Progenitor cell of endocrine pancreas (in vitro differentiated cells): Measurements from ENCODE around the gene PRKN. TPM values are rescaled to one million over a fixed set of nuclear protein-coding genes. Genes with fewer than 3 reads are reported as not detected.

Source experiments
- DNase-seq: peaks from one replicate; pipeline ENCODE4 v3.0.0; 2021; ENCODE audit warnings: low spot score; ENCODE audit not compliant: unreplicated experiment
- H3K27ac Mint-ChIP-seq: 2 replicates; pipeline ENCODE4 v1.8.0; 2021; ENCODE audit warnings: mild to moderate bottlenecking, moderate library complexity, mixed read lengths
- H3K27me3 Mint-ChIP-seq: 2 replicates; pipeline ENCODE4 v1.8.0; 2021; ENCODE audit warnings: mixed read lengths
- H3K36me3 Mint-ChIP-seq: 2 replicates; pipeline ENCODE4 v1.8.0; 2022; ENCODE audit warnings: mixed read lengths; ENCODE audit not compliant: insufficient read depth
- H3K4me1 Mint-ChIP-seq: 2 replicates; pipeline ENCODE4 v1.8.0; 2021; ENCODE audit warnings: low read depth, mixed read lengths
- H3K4me3 Mint-ChIP-seq: 2 replicates; pipeline ENCODE4 v1.8.0; 2021; ENCODE audit warnings: low read depth, mild to moderate bottlenecking, moderate library complexity, mixed read lengths
- H3K9me3 Mint-ChIP-seq: 2 replicates; pipeline ENCODE4 v1.8.0; 2021; ENCODE audit warnings: low read depth, mixed read lengths
- CTCF ChIP-seq: fragments of 200-600 bp; sonication (generic); IDR thresholded peaks from one replicate; pipeline ENCODE4 v1.5.0; 2021; ENCODE audit warnings: antibody characterized with exemption, mild to moderate bottlenecking; ENCODE audit not compliant: unreplicated experiment
- total RNA-seq: library from RNA; stranded (reverse); gene quantifications from 2 replicates; pipeline ENCODE4 v1.2.1, GENCODE V29; 2021

PRKN gene
- total RNA-seq, 1 donor from 2014 or later, result 4.6 TPM

- DNase-seq, result no peak
- H3K4me1 Mint-ChIP-seq, result peaks cover 12% of the 10 kb centered on the region
- H3K27ac Mint-ChIP-seq, result no peak overlapping the region
- H3K27me3 Mint-ChIP-seq, result no peaks in the 10 kb centered on the region
- TF ChIP-seq CTCF, result no peak
- no peaks in the 10 kb centered on the region for H3K36me3 Mint-ChIP-seq
- no peak overlapping the region for H3K4me3 Mint-ChIP-seq
- H3K9me3 Mint-ChIP-seq, result peaks cover 8% of the 10 kb centered on the region
Measured at GRCh38 chr6:161534264-161534873, 1193.2 kb downstream of the PRKN start.

GRCh38 chr6:161533266-161533665 lies 1194.3 kb downstream of the PRKN start:
- no peaks in the 10 kb centered on the region for H3K27me3 Mint-ChIP-seq
- no peak for TF ChIP-seq CTCF
- peaks cover 12% of the 10 kb centered on the region for H3K4me1 Mint-ChIP-seq
- H3K27ac Mint-ChIP-seq, result no peak overlapping the region
- DNase-seq, result no peak
- no peak overlapping the region for H3K4me3 Mint-ChIP-seq
- H3K9me3 Mint-ChIP-seq, result peaks cover 8% of the 10 kb centered on the region
- no peaks in the 10 kb centered on the region for H3K36me3 Mint-ChIP-seq

DNA sequence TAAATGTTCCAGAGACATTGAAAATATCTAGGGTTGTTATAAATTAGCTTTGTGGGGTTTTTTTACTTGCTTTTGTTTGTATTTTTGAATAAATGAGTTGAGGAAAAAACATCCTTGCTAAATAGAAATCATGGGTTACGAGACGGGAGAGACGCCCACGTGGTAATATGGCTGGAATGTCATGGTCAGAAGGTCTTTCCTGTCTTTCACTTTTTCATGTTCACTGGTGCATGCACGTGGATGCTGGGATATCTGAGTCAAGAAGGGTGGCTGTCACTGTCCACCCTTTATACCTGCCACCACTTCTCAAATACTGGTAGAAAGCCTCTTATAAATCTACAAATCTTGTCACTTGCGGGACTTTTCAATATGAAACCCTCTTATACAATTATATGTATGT lies 1195.0 kb downstream of the PRKN start:
- Mint-ChIP-seq H3K4me1 (peaks cover 12% of the 10 kb centered on the region), H3K27ac (no peak overlapping the region), H3K36me3 (no peaks in the 10 kb centered on the region), H3K9me3 (peaks cover 8% of the 10 kb centered on the region), H3K4me3 (no peak overlapping the region), H3K27me3 (no peaks in the 10 kb centered on the region)
- TF ChIP-seq CTCF, result no peak
- no peak for DNase-seq

- Mint-ChIP-seq H3K4me3 (no peak overlapping the region), H3K36me3 (no peaks in the 10 kb centered on the region), H3K27me3 (no peaks in the 10 kb centered on the region), H3K4me1 (no peaks in the 10 kb centered on the region), H3K9me3 (peaks cover 7% of the 10 kb centered on the region), H3K27ac (no peak overlapping the region)
- DNase-seq, result no peak
- no peak for TF ChIP-seq CTCF
Measured at GRCh38 chr6:161526794-161527193, 1200.8 kb downstream of the PRKN start.

GRCh38 chr6:161523362-161523761 lies 1204.2 kb downstream of the PRKN start:
- no peak overlapping the region for H3K27ac Mint-ChIP-seq
- H3K4me1 Mint-ChIP-seq, result no peaks in the 10 kb centered on the region
- H3K27me3 Mint-ChIP-seq, result peaks cover 2% of the 10 kb centered on the region
- DNase-seq, result no peak
- H3K4me3 Mint-ChIP-seq, result no peak overlapping the region
- no peak for TF ChIP-seq CTCF
- H3K9me3 Mint-ChIP-seq, result peaks cover 4% of the 10 kb centered on the region
- H3K36me3 Mint-ChIP-seq, result no peaks in the 10 kb centered on the region
